GM12864 (cell line): Measurements from ENCODE around the gene RPL3.

ENCODE experiments used
- DNase-seq: peaks from one replicate; pipeline ENCODE4 v3.0.0-alpha.2; 2011; ENCODE audit warnings: low read depth
- H3K4me3 ChIP-seq: 2 replicates; pipeline ENCODE4 v1.5.1; 2011; ENCODE audit warnings: mild to moderate bottlenecking, low read depth, low read length, control low read depth
- CTCF ChIP-seq: IDR thresholded peaks from 2 replicates; pipeline ENCODE4 v1.5.1; 2011; ENCODE audit warnings: low read depth, mild to moderate bottlenecking, moderate library complexity, low read length, control low read depth, inconsistent platforms; ENCODE audit errors: missing control alignments

The RPL3 gene

DNA sequence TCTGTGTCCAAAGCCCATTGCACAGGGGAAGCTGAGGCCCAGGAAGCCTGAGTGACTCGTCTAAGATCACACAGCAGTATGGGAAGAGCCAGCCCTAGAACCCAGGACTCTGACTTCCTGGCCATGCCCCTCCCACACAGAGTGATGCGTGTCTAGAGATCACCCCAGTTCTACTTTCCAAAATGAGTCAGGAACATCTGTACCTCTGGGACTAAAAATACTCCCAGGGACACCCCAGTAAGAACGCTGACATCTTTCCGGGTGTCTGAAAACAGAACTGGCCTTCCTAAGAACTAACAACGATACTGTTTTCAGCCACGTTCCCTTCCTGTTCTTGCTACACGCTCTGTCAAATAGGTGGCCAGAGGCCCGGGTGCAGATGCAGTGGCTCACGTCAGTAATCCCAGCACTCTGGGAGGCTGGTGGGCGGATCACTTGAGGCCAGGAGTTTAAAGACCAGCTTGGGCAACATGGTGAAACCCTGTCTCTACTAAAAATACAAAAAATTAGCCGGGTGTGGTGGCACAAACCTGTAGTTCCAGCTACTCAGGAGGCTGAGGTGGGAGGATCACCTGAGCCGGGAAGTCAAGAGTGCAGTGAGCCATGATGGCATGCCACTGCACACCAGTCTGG, 52.9 kb downstream of the RPL3 start:
- peak; percentile 96 for DNase-seq
- H3K4me3 ChIP-seq: no peak overlapping the region
- TF ChIP-seq CTCF: no peak

GRCh38 chr22:39265143-39265886, 54.1 kb downstream of the RPL3 start:
- no peak for DNase-seq
- no peak for TF ChIP-seq CTCF
- H3K4me3 ChIP-seq: no peak overlapping the region

- TF ChIP-seq CTCF: no peak
- no peak for DNase-seq
Observed at GRCh38 chr22:39264349-39265038, 54.9 kb downstream of the RPL3 start.

GRCh38 chr22:39263626-39264348, 55.6 kb downstream of the RPL3 start:
- DNase-seq: no peak
- H3K4me3 ChIP-seq: no peak overlapping the region
- no peak for TF ChIP-seq CTCF

More at GRCh38 chr22:39264349-39265038, 54.9 kb downstream of the RPL3 start:
- no peak overlapping the region for H3K4me3 ChIP-seq
